H1 (cell line): ENCODE data around the gene FBXO8. TPM values are rescaled to one million over a fixed set of nuclear protein-coding genes. Genes with fewer than 3 reads are reported as not detected.

Experiments
- CTCF ChIA-PET: fragments of 300-600 bp; sonication (Branson Sonifier 250); formaldehyde crosslinking; loops from one replicate; lab custom pipeline; 2021; ENCODE audit not compliant: partially characterized antibody; lab: Charles Lee
- POLR2A ChIA-PET: fragments of 300-600 bp; sonication (Branson Sonifier 250); formaldehyde crosslinking; loops from one replicate; lab custom pipeline; 2021; ENCODE audit warnings: inconsistent platforms; ENCODE audit not compliant: partially characterized antibody; lab: Charles Lee
- DNase-seq, 2 experiments: peaks; one replicate each; pipeline versions ENCODE4 v3.0.0 to v3.0.0-alpha.2; 2010 to 2022; ENCODE audit warnings: low spot score in 2 of 2, low read depth in 1 of 2, mixed read lengths in 1 of 2
- FAIRE-seq: peaks from 2 replicates; lab custom pipeline; 2011; peaks lifted over from hg19 to GRCh38; lab: Jason Lieb, UNC
- H2AFZ ChIP-seq: 2 replicates; pipeline ENCODE4 v1.8.1; 2012; ENCODE audit warnings: low read length, inconsistent platforms
- H2AK5ac ChIP-seq: 2 replicates; pipeline ENCODE4 v1.6.1; 2013; ENCODE audit warnings: low read depth, low read length
- H2BK120ac ChIP-seq: replicated peaks from 2 replicates; pipeline ENCODE3; 2013; ENCODE audit warnings: low read depth, low read length, inconsistent platforms
- H2BK12ac ChIP-seq: 2 replicates; pipeline ENCODE4 v1.6.1; 2013; ENCODE audit warnings: low read depth, low read length
- H2BK15ac ChIP-seq: 2 replicates; pipeline ENCODE4 v1.6.1; 2013; ENCODE audit warnings: low read length
- H2BK20ac ChIP-seq: 2 replicates; pipeline ENCODE4 v1.6.1; 2013; ENCODE audit warnings: low read length
- H2BK5ac ChIP-seq: 2 replicates; pipeline ENCODE4 v1.6.1; 2013; ENCODE audit warnings: low read depth, low read length
- H3K14ac ChIP-seq: 2 replicates; pipeline ENCODE4 v1.6.1; 2013; ENCODE audit warnings: inconsistent platforms; ENCODE audit not compliant: insufficient read length
- H3K18ac ChIP-seq: 2 replicates; pipeline ENCODE4 v1.6.1; 2013; ENCODE audit warnings: low read length; ENCODE audit errors: extremely low read depth
- H3K23ac ChIP-seq: 2 replicates; pipeline ENCODE4 v1.6.1; 2013; ENCODE audit warnings: inconsistent platforms; ENCODE audit not compliant: insufficient read length
- H3K23me2 ChIP-seq: 2 replicates; pipeline ENCODE4 v1.6.1; 2013; ENCODE audit warnings: low read depth, low read length
- H3K27ac ChIP-seq: 2 replicates; pipeline ENCODE4 v1.6.1; 2011; ENCODE audit warnings: low read depth, low read length, inconsistent platforms
- H3K27me3 ChIP-seq, 4 experiments: replicated peaks in 1 of 4; 1 replicate in 1 of 4; 2 replicates in 3 of 4; pipeline versions ENCODE4 v1.6.1 to v1.8.1; 2011 to 2013; ENCODE audit warnings: low read length in 3 of 4, mild to moderate bottlenecking in 3 of 4, inconsistent platforms in 2 of 4, mixed read lengths in 2 of 4, moderate library complexity in 1 of 4; ENCODE audit not compliant: control insufficient read depth in 3 of 4, insufficient read depth in 3 of 4; ENCODE audit errors: extremely low read depth in 1 of 4
- H3K36me3 ChIP-seq, 4 experiments: 2 replicates each; pipeline versions ENCODE4 v1.6.1 to v1.8.1; 2011 to 2013; ENCODE audit warnings: mild to moderate bottlenecking in 4 of 4, low read length in 3 of 4, moderate library complexity in 2 of 4, control low read depth in 1 of 4, inconsistent platforms in 1 of 4; ENCODE audit not compliant: insufficient read depth in 4 of 4, control insufficient read depth in 2 of 4
- H3K4ac ChIP-seq: replicated peaks from 2 replicates; pipeline ENCODE3; 2013; ENCODE audit warnings: low read length, low read depth, mixed read lengths, inconsistent platforms; ENCODE audit not compliant: insufficient read length
- H3K4me1 ChIP-seq, 4 experiments: replicated peaks in 1 of 4; 1 replicate in 1 of 4; 2 replicates in 3 of 4; pipeline versions ENCODE4 v1.6.1 to v1.8.1; 2011 to 2013; ENCODE audit warnings: low read length in 3 of 4, inconsistent platforms in 2 of 4, mixed read lengths in 1 of 4; ENCODE audit not compliant: insufficient read depth in 4 of 4, control insufficient read depth in 3 of 4
- H3K4me2 ChIP-seq, 2 experiments: 2 replicates each; pipeline versions ENCODE4 v1.6.1 to v1.8.1; 2011 to 2013; ENCODE audit warnings: low read depth in 2 of 2, low read length in 2 of 2, control low read depth in 1 of 2, inconsistent platforms in 1 of 2, mild to moderate bottlenecking in 1 of 2; ENCODE audit not compliant: insufficient read depth in 1 of 2
- H3K4me3 ChIP-seq, 4 experiments: fragments of 200-600, 300-600 bp in 1 of 4; sonication (generic), shearing (Covaris generic), sonication (Bioruptor Twin) in 1 of 4; 2 replicates each; pipeline versions ENCODE4 v1.5.1 to v1.8.1; 2011 to 2016; ENCODE audit warnings: low read length in 4 of 4, low read depth in 3 of 4, control low read depth in 2 of 4, inconsistent platforms in 2 of 4, mild to moderate bottlenecking in 2 of 4, mixed read lengths in 1 of 4, moderate library complexity in 1 of 4; ENCODE audit not compliant: insufficient read depth in 2 of 4; ENCODE audit errors: extremely low read depth in 1 of 4
- H3K56ac ChIP-seq: replicated peaks from 2 replicates; pipeline ENCODE3; 2013; ENCODE audit warnings: low read depth, mild to moderate bottlenecking, mixed read lengths, low read length, inconsistent platforms; ENCODE audit not compliant: insufficient read length
- H3K79me1 ChIP-seq: 2 replicates; pipeline ENCODE4 v1.6.1; 2013; ENCODE audit warnings: low read depth, low read length, control low read depth
- H3K79me2 ChIP-seq, 2 experiments: 2 replicates each; pipeline versions ENCODE4 v1.6.1 to v1.8.1; 2012 to 2013; ENCODE audit warnings: low read length in 2 of 2, mild to moderate bottlenecking in 2 of 2, inconsistent platforms in 1 of 2; ENCODE audit not compliant: insufficient read depth in 2 of 2, control insufficient read depth in 1 of 2
- H3K9ac ChIP-seq, 4 experiments: replicated peaks in 1 of 4; 1 replicate in 1 of 4; 2 replicates in 3 of 4; pipeline versions ENCODE4 v1.6.1 to v1.8.1; 2011 to 2013; ENCODE audit warnings: low read depth in 3 of 4, low read length in 3 of 4, control low read depth in 2 of 4, mild to moderate bottlenecking in 2 of 4, moderate library complexity in 2 of 4, inconsistent platforms in 1 of 4; ENCODE audit errors: extremely low read depth in 1 of 4
- H3K9me3 ChIP-seq, 2 experiments: 2 replicates each; pipeline versions ENCODE4 v1.6.1 to v1.8.1; 2012 to 2013; ENCODE audit warnings: mild to moderate bottlenecking in 2 of 2, moderate library complexity in 2 of 2, control low read depth in 1 of 2, inconsistent platforms in 1 of 2, low read depth in 1 of 2, low read length in 1 of 2, mixed read lengths in 1 of 2; ENCODE audit not compliant: insufficient read depth in 2 of 2
- H4K20me1 ChIP-seq, 2 experiments: replicated peaks in 1 of 2; 2 replicates each; pipeline versions ENCODE3 to v1.8.1; 2011 to 2013; ENCODE audit warnings: inconsistent platforms in 2 of 2, low read length in 2 of 2, mild to moderate bottlenecking in 1 of 2; ENCODE audit not compliant: insufficient read depth in 2 of 2, control insufficient read depth in 1 of 2
- H4K5ac ChIP-seq: 2 replicates; pipeline ENCODE4 v1.6.1; 2013; ENCODE audit warnings: low read length, low read depth, mixed read lengths, inconsistent platforms; ENCODE audit not compliant: insufficient read length
- H4K8ac ChIP-seq: 2 replicates; pipeline ENCODE4 v1.8.0; 2013; ENCODE audit warnings: mild to moderate bottlenecking, moderate library complexity, low read length, inconsistent platforms; ENCODE audit not compliant: insufficient read depth; ENCODE audit errors: extremely low read depth
- H4K91ac ChIP-seq: replicated peaks from 2 replicates; pipeline ENCODE3; 2013; ENCODE audit warnings: low read length, mixed read lengths, inconsistent platforms; ENCODE audit not compliant: insufficient read length
- EZH2 ChIP-seq: fragments of 200-600 bp; sonication (generic); IDR thresholded peaks from 2 replicates; pipeline ENCODE4 v1.7.1; 2012; ENCODE audit warnings: low read depth, mild to moderate bottlenecking, moderate library complexity, low read length, inconsistent platforms; ENCODE audit not compliant: severe bottlenecking
- WGBS, 2 experiments: shearing (Covaris generic) in 1 of 2; methylation state at CpG; one replicate each; pipeline versions ENCODE4 v1.1.6 to v1.1.7; 2013 to 2015; ENCODE audit warnings: low lambda C conversion rate in 2 of 2, mixed read lengths in 2 of 2, inconsistent platforms in 1 of 2, low coverage in 1 of 2, missing lambda C conversion rate in 1 of 2; ENCODE audit not compliant: insufficient replicate concordance in 2 of 2, insufficient coverage in 1 of 2, insufficient read length in 1 of 2; ENCODE audit errors: extremely low coverage in 1 of 2, missing lambda C conversion rate in 1 of 2; 5-methylcytosine and 5-hydroxymethylcytosine counted together
- polyA plus RNA-seq, 7 experiments: library from polyadenylated mRNA; depleted of rRNA in 3 of 7; stranded (reverse) in 5 of 7; unstranded in 2 of 7; fragments of >200 nt in 5 of 7; fragments of 200-250 nt in 2 of 7; gene quantifications; 1 replicate in 5 of 7; 2 replicates in 1 of 7; 4 replicates in 1 of 7; pipeline versions ENCODE4 v1.2.1 to v1.2.3, GENCODE V29; 2011 to 2013; ENCODE audit warnings: missing spikeins in 2 of 7, mixed read lengths in 2 of 7
- total RNA-seq: library from RNA; stranded (reverse); fragmentation: NEBNext Ultra II Directional; extraction: Animal tissue kit (Norgen Biotek cat#: 25700); gene quantifications from 2 replicates; pipeline ENCODE4 v1.2.1, GENCODE V29; 2021

Gene FBXO8
- total and polyA plus RNA-seq, 2 of the 8 experiments (the other 6 are each of a cell fraction or from before 2014, with no cell fraction given): 5.1 to 7.5 TPM

DNA sequence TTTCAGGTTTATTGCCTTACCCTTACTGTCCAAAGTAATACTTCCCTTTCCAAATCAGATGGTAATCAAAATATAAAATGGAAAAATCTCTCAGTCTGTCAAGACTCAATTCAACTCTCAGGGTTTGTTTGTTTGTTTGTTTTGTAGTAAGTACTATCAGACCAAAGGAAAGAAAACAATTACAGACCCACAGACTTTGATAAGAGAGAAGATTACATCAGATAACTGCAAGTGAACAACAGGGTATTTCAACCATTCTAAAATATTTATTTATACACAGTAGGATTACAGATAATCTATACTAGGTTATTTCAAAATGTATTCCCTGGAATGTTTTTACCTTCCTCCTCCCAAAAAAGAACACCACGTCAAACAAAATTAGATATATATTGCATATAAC lies 28.9 kb downstream of the FBXO8 start:
- Histone ChIP-seq H3K27me3 (peaks cover 0 to 1% (median 0%) of the 10 kb centered on the region in 4 experiments; a peak in 1 of 7 replicates), H3K23ac (no peak overlapping the region), H4K20me1 (no peaks in the 10 kb centered on the region), H3K23me2 (no peaks in the 10 kb centered on the region), H3K4ac (no peak overlapping the region), H2BK20ac (no peak overlapping the region), H3K14ac (no peak overlapping the region), H3K36me3 (no peaks in the 10 kb centered on the region), H3K27ac (no peak overlapping the region), H3K4me3 (no peak overlapping the region), H4K8ac (no peak overlapping the region), H3K4me1 (no peaks in the 10 kb centered on the region), H2AK5ac (no peak overlapping the region), H2BK120ac (no peak overlapping the region), H3K79me1 (no peaks in the 10 kb centered on the region), H2BK5ac (no peak overlapping the region), H2BK15ac (no peak overlapping the region), H3K18ac (no peak overlapping the region), H4K5ac (no peak overlapping the region), H3K79me2 (no peaks in the 10 kb centered on the region), H3K56ac (no peak overlapping the region), H3K9ac (no peak overlapping the region), H2BK12ac (no peak overlapping the region), H4K91ac (no peak overlapping the region), H2AFZ (no peak overlapping the region), H3K9me3 (no peaks in the 10 kb centered on the region), H3K4me2 (no peak overlapping the region)
- DNase-seq (no peak), FAIRE-seq (no peak)
- ChIA-PET CTCF (no interaction called here), POLR2A (no interaction called here)
- 84% methylated on average over 1 of the region's 1 CpG; no CpG with 5 or more reads in 1 of the 2 experiments for WGBS, 2 experiments
- no peak for TF ChIP-seq EZH2
